GM18499 (cell line): ENCODE results near the gene DNAJB4.
"Not testable (repeated sequence)": the region's sequence is repeated elsewhere in the genome, so short reads cannot be mapped to it uniquely, and the experiment has no call there.

ENCODE experiments used
- ATAC-seq: cut with Tn5 transposase; IDR thresholded peaks from one replicate; pipeline ENCODE4 v1.9.1; 2021; ENCODE audit warnings: moderate number of reproducible peaks; ENCODE audit not compliant: insufficient read depth, unreplicated experiment

The DNAJB4 gene

GRCh38 chr1:77989744-77990143, 15.0 kb upstream of the DNAJB4 start:
- ATAC-seq, result no peak

GRCh38 chr1:77990629-77991204, 14.0 kb upstream of the DNAJB4 start:
- no peak for ATAC-seq

- ATAC-seq, result no peak
These were observed 13.1 kb upstream of the DNAJB4 start for GRCh38 chr1:77991638-77992037.

DNA sequence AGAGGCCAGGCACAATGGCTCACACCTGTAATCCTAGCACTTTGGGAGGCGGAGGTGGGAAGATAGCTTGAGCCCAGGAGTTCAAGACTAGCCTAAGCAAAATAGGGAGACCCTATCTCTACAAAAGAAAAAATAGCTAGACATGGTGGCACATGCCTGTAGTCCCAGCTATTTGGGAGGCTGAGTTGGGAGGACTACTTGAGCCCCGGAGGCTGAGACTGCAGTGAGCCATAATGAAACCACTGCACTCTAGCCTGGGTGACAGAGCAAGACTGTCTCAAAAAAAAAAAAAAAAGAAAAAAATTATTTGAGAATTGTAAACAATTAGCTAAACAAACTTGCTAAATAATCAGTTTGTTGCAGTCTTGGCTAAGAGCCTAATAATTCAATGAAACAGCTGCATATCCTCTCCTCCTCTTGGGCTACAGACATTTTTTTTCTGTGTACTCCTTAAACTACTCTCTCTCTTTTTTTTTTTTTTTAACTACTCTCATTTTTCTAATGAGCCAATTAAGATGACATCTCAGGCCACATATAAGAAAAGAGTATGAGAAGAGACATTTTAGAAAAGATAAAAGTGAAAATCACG, 10.5 kb upstream of the DNAJB4 start:
- no peak for ATAC-seq

DNA sequence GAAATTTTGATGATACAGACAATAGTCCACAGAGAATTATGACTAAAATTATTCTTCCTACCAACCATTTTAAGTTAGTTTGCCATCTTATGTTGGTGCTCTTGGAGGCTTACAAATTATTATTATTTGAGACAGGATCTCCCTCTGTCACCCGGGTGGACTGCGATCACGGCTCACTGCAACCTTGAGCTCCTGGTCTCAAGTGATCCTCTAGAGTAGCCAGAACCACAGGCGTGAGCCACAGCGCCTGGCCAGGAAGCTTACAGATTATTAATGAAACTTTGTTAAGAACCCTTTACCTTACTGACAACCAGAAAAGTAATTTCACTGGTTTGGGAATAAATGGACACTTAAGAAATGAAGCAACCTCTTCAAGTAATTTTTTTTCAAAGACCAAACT, 8.0 kb upstream of the DNAJB4 start:
- ATAC-seq, result no peak

- not testable (repeated sequence) for ATAC-seq
These were observed 4.2 kb upstream of the DNAJB4 start for GRCh38 chr1:78000536-78000935.

DNA sequence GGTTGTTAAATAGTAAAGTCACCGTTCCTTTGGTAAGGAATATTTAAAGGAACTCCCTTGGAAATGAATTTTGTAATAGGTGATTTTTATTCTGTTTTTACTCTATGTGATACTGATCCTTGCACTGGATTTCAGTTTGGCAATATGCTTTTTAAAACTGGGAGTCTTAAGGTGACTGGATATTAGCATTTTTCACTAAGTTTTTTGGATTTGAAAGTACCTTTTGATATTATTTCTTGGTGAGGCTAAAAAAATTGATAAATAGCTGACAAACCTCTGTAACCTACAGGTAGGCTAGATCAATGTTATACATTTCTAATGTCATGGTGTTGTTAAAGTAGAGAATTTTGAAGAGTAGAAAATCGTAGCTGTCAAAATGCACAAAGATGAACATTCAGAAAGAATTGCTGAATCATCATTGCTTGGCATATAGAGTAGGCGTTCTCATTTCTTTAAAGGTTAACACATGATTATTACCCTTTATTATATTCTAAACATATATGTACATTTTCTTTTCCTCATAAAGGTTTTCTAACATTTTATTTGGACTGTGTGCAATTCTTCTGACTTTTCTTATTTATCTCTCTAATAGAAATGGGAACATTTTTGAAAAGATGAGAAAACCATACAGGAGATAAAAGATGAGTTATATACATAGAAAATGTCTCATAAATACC, 1.5 kb upstream of the DNAJB4 start:
- ATAC-seq, result no peak

DNA sequence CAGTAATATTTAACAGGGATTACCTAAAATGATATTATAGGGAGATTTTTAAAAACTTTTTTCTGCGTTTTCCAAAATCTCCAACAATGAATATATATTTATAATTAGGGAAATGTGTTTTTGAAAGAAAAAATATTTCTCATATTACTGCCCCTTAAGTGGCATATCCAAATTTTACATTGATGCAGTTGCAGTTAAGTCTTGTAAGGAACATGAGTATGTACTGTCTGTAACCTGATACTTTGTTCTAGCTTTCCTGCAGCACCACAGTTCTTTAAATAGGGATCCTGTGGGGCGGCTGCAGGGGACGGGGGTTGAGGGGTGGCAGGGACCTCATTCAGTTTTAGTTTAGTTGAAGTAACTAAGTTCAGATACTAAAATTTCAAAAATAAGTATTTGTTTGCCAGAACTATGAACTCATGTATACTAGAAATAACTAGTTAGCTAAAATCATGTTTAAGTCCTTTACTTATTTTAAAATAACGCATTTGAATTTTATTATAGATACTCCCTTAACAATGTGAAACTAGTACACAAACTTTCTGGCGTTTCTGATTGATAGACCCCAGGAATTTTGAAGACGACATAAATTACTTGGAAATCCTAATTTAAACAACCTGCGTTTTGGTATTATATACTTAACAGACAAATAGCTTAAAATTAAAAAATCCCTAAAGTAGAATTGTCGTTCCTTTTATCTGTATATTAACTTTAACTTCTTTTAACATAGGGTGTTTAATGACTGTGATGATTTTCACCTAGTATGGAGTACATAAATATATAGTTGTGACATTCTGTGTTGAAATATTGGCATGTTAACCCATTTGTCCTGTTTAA, 639 bp upstream of the DNAJB4 start:
- peak; percentile 29 for ATAC-seq

DNA sequence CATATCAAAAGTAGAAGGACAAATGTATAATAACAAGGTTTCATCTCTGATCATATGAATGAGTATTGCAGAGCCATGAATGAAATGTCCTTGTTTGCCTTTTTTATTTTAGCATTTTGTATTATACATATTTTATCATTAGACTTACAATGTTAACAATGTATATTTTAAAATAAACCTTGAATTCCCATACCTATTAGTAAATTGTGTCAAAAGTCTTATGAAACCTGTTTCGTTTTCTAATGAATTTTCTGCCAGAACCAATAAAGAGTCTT, 646 bp downstream of the DNAJB4 start:
- ATAC-seq, result no peak

DNA sequence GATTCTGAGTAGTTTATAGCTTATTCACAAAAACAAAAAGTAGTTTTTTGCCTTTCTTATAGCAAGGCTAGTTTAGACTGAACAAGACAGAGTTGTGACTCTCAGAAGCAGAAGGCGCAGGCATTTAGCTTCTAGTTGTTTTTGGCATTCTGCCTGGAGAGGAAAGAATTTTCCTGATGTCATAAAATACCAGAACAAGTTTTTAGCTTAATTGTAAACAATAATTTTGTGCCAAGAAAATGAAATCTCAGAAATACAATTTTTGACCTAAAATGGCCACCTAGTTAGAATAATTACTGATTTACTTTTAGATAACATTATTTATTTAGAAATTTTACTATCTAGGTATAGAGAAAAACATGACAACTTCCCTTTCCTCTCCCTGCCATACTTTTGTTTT, 1.0 kb downstream of the DNAJB4 start:
- no peak for ATAC-seq

DNA sequence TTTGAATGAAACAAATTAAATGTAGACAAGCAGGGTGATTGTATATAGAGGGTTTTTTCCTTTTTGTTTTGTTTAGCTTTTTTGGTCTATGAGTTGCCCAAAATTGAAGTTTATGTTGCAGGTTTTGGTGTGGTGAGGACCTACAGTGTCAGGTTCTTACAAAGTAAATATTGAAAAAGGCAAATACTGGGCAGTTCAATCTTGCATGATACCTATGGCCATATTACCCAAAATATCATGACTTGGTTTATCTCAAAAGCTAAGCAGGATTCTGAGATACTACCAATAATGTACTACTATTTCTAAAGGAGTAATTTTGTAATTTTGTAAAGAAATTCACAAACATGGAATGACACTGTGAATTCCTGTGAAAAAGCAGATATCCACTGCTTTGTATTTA, 1.8 kb downstream of the DNAJB4 start:
- ATAC-seq, result no peak

- ATAC-seq, result no peak
These were observed 3.1 kb downstream of the DNAJB4 start for GRCh38 chr1:78007677-78008341.

DNA sequence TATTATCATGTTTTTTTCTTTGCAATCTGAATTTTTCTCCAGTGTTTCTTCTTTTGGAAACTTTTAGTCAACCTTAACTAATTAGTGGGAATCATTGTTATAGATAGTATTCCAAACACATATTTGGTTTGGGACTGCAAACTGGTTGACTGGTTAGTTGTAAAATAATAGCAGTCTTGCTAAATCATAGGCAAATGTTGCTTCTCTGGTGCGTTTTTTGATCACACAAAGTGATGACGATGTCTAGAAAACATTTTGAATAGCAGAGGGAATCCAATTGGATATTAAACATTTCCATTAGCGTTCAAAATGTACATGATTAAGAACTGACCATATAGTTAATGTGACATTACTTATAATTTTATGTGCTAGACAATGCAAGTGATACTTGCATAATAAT, 4.5 kb downstream of the DNAJB4 start:
- no peak for ATAC-seq

DNA sequence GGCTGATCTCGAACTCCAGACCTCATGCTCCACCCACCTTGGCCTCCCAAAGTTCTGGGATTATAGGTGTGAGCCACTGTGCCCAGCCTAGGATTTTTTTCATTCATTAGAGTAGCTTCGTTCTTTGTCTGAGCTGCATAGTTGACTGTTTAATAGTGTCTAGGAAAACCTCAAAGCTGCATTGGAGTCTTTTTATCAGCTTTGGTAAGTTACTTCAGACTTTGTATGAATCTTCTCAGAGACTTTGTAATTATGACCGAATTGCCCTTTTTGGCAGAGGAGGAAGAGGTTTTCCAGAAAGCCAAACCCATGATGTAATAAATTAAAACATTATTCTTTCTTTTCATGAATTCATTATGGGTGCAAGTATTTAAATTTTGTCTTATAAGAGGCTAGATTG, 5.1 kb downstream of the DNAJB4 start:
- ATAC-seq, result no peak

DNA sequence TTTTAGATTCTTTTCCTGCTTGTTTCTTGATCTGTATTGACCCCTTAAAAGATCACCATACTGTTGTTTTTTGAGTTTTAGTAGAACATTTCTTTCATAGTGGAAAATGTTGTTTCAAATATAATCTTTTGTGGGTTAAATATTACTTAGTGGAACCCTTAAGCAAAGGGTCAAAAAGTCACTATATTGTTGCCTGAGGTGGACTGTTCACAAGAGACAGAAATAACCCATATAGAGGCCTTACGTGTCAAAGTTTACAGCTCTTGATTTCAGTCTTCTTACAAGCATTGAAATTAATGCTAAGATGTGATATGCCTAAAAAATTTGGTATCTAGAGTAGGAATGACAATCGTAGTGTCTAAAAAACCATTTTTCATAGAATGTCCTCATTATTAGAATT, 6.3 kb downstream of the DNAJB4 start:
- no peak for ATAC-seq

- no peak for ATAC-seq
These were observed 10.4 kb downstream of the DNAJB4 start for GRCh38 chr1:78015148-78015547.

DNA sequence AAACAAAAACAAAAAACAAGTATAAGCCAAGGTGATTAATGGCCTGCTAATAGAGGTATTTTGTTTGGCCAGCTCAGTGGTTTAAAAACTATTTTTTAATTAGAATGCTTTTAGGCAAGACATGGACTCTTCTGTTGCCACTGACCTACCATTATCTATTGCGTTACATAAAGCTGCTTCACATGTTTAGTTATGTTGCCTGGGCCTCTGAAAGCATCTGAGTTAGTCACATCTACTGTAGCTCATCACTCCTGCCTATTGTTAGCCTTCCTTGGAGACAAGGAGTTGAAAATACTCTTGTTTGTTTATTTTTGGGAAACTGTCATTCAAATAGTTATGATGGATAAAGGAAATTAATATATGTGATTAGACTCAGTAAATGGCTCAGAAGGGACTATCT, 14.3 kb downstream of the DNAJB4 start:
- ATAC-seq, result no peak

DNA sequence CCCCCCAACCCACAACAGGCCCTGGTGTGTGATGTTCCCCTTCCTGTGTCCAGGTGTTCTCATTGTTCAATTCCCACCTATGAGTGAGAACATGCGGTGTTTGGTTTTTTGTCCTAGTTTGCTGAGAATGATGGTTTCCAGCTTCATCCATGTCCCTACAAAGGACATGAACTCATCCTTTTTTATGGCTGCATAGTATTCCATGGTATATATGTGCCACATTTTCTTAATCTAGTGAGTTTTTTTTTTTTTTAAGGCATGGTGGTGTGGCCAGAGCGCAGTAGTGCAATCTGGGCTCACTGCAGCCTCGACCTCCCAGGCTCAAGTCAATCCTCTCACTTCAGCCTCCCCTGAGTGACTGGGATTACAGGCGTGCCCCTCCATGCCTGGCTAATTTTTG, 16.4 kb downstream of the DNAJB4 start:
- not testable (repeated sequence) for ATAC-seq

DNA sequence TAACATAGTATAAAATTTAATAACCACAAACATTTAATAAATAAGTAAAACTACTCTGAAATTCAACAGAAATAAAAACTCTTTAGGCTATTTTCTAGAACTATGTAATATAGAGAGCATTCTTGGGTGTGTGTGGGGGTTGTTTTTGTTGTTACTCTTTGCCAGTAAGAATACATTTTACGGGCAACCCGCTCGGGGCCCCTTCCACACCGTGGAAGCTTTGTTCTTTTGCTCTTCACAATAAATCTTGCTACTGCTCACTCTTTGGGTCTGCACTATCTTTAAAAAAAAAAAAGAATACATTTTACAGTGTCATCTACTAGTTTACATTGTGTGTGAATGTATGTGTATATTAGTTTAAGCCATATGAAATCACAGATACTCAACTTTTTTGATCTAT, 25.1 kb downstream of the DNAJB4 start:
- no peak for ATAC-seq

DNA sequence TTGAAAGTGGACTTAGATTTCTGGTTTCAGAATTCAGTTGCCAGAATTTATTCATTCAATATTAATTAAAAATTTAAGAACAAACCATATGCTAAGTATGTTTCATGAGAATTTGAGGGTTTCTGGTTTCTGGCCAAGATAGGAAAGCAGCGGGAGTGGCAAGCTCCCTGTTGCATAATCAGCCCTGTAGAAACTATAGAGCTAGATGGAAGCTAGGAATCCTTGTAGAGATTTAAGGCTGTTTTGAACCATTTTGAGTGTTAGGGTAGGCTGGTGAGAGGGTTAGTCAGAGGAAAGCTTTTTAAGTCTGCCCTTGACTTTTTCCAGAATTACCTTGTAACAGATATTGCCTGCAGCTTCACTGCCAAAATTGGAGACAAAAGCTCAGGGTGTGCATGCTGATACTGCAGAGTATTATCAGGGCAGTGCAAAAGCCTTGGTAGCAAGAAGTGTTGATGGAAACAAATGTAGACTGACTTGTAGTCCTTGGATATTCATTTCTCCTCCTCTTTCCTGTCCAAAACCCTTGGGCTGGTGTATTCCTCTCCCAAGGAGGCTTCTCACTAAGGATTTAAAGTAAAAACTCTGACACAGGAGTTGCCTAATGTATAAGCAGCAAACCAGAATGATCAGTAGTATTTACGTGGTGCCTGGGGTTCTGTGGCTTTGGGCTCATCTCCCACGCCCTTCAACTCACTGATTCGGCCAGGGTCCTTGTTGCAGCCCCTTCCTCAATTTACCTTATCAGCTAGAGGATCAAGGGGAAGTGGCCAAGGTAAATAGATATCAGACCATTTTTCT, 28.5 kb downstream of the DNAJB4 start:
- ATAC-seq, result no peak
